Neural progenitor cell (in vitro differentiated cells): ENCODE data around the gene HIRA.

Experiments
- EZH2 ChIP-seq: fragments of 200-600 bp; sonication (generic); IDR thresholded peaks from 2 replicates; pipeline ENCODE4 v1.6.1; 2017; ENCODE audit warnings: antibody characterized with exemption, mild to moderate bottlenecking, moderate library complexity
- TF ChIP-seq, protein P1 (sequence below): fragments of 200-600 bp; sonication (generic); IDR thresholded peaks from 2 replicates; pipeline ENCODE4 v1.5.1; 2017; ENCODE audit warnings: antibody characterized with exemption, mild to moderate bottlenecking

DNA sequence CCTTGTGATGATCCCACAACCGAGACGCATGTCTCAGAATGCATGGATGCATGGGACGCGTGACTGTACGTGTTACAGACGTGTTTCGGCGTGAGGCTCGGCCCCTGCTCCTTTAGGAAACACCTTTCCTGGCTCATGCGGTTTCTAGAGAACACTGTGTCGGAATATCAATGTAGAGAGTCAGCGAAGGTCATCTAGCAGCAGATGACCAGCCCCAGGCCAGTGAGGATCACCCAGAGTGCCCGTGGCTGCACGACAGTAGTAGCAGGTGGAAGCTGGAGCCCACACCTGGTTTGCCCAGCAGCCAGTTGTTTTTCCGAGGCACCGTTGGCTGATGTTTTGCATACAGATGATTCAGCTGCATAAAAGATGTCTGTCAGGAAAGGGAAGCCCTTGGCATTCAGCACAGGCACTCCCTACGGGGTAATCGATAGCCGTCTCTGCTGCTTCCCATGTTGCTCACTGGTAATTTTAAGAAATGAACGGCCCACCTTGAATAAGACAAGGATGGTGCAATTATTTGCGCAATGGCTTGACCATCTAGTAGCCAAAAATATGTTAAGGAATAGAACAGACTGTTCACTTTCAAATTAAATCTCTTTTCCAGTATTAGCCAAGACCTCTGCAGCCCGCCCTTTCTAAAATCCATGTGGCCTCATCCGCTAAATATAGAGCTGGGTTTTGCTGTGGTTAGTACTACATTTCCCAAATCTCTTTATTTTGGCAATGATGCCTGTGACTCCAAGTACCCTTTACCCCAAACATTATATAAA, 138.9 kb downstream of the HIRA start:
- TF ChIP-seq EZH2, result no peak
- TF ChIP-seq, protein P1, sequence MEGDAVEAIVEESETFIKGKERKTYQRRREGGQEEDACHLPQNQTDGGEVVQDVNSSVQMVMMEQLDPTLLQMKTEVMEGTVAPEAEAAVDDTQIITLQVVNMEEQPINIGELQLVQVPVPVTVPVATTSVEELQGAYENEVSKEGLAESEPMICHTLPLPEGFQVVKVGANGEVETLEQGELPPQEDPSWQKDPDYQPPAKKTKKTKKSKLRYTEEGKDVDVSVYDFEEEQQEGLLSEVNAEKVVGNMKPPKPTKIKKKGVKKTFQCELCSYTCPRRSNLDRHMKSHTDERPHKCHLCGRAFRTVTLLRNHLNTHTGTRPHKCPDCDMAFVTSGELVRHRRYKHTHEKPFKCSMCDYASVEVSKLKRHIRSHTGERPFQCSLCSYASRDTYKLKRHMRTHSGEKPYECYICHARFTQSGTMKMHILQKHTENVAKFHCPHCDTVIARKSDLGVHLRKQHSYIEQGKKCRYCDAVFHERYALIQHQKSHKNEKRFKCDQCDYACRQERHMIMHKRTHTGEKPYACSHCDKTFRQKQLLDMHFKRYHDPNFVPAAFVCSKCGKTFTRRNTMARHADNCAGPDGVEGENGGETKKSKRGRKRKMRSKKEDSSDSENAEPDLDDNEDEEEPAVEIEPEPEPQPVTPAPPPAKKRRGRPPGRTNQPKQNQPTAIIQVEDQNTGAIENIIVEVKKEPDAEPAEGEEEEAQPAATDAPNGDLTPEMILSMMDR, result no peak
